HepG2 (cell line): Measurements from ENCODE around the gene SEPTIN3.
A peak's percentile ranks its signal among the peaks of the same experiment; 100 is the strongest.

Source experiments
- EHMT2 ChIP-seq: fragments of 200-600 bp; sonication (generic); IDR thresholded peaks from 2 replicates; pipeline ENCODE4 v1.7.0; 2017; ENCODE audit warnings: antibody characterized with exemption, low read depth, low read length, borderline replicate concordance
- ELF4 ChIP-seq: sonication (generic); formaldehyde crosslinking; IDR thresholded peaks from 2 replicates; pipeline ENCODE4 v1.5.0; 2020; ENCODE audit warnings: missing genetic modification reagents, mild to moderate bottlenecking, moderate library complexity, borderline replicate concordance
- HNF4G ChIP-seq, 2 experiments: sonication (generic) in 1 of 2; formaldehyde crosslinking in 1 of 2; IDR thresholded peaks; 2 replicates each; pipeline versions ENCODE4 v1.4.0 to v1.6.1; 2011 to 2020; ENCODE audit warnings: borderline replicate concordance in 2 of 2, low read depth in 2 of 2, mild to moderate bottlenecking in 2 of 2, low read length in 1 of 2, missing genetic modification reagents in 1 of 2, moderate library complexity in 1 of 2
- KDM1A ChIP-seq: IDR thresholded peaks from 2 replicates; pipeline ENCODE4 v1.6.1; 2016; ENCODE audit warnings: missing compliant biosample characterization
- POLR2A ChIP-seq, 2 experiments: IDR thresholded peaks; 2 replicates each; pipeline ENCODE4 v1.6.1; 2011; ENCODE audit warnings: low read depth in 2 of 2, low read length in 2 of 2, mild to moderate bottlenecking in 1 of 2, moderate library complexity in 1 of 2; ENCODE audit not compliant: insufficient read depth in 1 of 2
- YY1 ChIP-seq: IDR thresholded peaks from 2 replicates; pipeline ENCODE4 v1.6.1; 2011; ENCODE audit warnings: low read length, low read depth, moderate library complexity, mild to moderate bottlenecking; ENCODE audit not compliant: insufficient read depth, insufficient replicate concordance
- ZSCAN22 ChIP-seq: sonication (generic); formaldehyde crosslinking; IDR thresholded peaks from 2 replicates; pipeline ENCODE4 v1.4.0; 2020; ENCODE audit warnings: mild to moderate bottlenecking, missing genetic modification reagents
- TF ChIP-seq, protein P1 (sequence below): sonication (generic); formaldehyde crosslinking; IDR thresholded peaks from 2 replicates; pipeline ENCODE4 v1.4.0; 2020; ENCODE audit warnings: mild to moderate bottlenecking, missing genetic modification reagents, borderline replicate concordance
- TF ChIP-seq, protein P2 (sequence below): sonication (generic); formaldehyde crosslinking; IDR thresholded peaks from 2 replicates; pipeline ENCODE4 v1.5.0; 2020; ENCODE audit warnings: mild to moderate bottlenecking, missing genetic modification reagents, moderate library complexity
- TF ChIP-seq, protein P3 (sequence below): sonication (generic); formaldehyde crosslinking; IDR thresholded peaks from 2 replicates; pipeline ENCODE4 v1.4.0; 2020; ENCODE audit warnings: missing genetic modification reagents, borderline replicate concordance

DNA sequence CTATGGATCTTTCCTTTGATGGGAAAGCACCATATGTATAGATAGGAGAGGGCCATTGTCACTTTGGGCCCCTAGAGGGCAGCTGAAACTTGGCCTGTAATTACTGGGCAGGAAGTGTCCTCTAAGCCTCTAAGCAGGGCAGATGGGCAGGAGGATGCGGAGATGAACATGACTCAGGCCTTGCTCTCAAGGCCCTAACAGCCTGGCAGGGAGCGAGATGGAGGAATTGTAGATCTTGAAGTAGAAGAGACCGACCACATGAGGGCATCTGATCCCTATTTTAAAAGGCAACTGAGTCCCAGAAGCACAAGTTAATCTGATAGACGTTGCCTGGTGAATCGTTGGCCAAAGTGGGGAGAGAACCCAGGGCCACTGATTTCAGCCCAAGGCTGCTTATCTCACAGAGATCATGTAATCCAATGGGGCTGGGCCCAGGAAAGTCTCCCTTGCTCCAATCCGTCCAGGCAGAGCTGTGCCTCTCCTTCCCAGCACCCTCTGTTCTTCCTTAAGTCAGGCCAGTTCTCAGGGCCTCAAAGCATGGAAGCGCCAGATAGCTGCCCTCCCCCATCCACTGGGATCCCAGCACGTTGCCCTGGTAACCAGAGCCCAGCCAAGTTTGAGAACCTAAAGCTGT is 2.5 kb upstream of the SEPTIN3 start:
- TF ChIP-seq POLR2A (IDR thresholded peaks at IDR 0.05; ENCODE audit: insufficient read depth in 1 of 2, low read depth in 2 of 2, low read length in 2 of 2): no peak
- no peak for TF ChIP-seq HNF4G (IDR thresholded peaks at IDR 0.05; ENCODE audit: borderline replicate concordance, low read depth, low read length)
- TF ChIP-seq HNF4G (CRISPR knock-in tag; IDR thresholded peaks at IDR 0.05; ENCODE audit: borderline replicate concordance, low read depth): no peak
- no peak for TF ChIP-seq YY1
- TF ChIP-seq EHMT2: no peak
- TF ChIP-seq, protein P1, sequence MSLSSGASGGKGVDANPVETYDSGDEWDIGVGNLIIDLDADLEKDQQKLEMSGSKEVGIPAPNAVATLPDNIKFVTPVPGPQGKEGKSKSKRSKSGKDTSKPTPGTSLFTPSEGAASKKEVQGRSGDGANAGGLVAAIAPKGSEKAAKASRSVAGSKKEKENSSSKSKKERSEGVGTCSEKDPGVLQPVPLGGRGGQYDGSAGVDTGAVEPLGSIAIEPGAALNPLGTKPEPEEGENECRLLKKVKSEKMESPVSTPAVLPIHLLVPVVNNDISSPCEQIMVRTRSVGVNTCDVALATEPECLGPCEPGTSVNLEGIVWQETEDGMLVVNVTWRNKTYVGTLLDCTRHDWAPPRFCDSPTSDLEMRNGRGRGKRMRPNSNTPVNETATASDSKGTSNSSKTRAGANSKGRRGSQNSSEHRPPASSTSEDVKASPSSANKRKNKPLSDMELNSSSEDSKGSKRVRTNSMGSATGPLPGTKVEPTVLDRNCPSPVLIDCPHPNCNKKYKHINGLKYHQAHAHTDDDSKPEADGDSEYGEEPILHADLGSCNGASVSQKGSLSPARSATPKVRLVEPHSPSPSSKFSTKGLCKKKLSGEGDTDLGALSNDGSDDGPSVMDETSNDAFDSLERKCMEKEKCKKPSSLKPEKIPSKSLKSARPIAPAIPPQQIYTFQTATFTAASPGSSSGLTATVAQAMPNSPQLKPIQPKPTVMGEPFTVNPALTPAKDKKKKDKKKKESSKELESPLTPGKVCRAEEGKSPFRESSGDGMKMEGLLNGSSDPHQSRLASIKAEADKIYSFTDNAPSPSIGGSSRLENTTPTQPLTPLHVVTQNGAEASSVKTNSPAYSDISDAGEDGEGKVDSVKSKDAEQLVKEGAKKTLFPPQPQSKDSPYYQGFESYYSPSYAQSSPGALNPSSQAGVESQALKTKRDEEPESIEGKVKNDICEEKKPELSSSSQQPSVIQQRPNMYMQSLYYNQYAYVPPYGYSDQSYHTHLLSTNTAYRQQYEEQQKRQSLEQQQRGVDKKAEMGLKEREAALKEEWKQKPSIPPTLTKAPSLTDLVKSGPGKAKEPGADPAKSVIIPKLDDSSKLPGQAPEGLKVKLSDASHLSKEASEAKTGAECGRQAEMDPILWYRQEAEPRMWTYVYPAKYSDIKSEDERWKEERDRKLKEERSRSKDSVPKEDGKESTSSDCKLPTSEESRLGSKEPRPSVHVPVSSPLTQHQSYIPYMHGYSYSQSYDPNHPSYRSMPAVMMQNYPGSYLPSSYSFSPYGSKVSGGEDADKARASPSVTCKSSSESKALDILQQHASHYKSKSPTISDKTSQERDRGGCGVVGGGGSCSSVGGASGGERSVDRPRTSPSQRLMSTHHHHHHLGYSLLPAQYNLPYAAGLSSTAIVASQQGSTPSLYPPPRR (CRISPR knock-in tag): no peak
- TF ChIP-seq, protein P2, sequence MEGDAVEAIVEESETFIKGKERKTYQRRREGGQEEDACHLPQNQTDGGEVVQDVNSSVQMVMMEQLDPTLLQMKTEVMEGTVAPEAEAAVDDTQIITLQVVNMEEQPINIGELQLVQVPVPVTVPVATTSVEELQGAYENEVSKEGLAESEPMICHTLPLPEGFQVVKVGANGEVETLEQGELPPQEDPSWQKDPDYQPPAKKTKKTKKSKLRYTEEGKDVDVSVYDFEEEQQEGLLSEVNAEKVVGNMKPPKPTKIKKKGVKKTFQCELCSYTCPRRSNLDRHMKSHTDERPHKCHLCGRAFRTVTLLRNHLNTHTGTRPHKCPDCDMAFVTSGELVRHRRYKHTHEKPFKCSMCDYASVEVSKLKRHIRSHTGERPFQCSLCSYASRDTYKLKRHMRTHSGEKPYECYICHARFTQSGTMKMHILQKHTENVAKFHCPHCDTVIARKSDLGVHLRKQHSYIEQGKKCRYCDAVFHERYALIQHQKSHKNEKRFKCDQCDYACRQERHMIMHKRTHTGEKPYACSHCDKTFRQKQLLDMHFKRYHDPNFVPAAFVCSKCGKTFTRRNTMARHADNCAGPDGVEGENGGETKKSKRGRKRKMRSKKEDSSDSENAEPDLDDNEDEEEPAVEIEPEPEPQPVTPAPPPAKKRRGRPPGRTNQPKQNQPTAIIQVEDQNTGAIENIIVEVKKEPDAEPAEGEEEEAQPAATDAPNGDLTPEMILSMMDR (CRISPR knock-in tag): peak; percentile 78
- TF ChIP-seq, protein P3, sequence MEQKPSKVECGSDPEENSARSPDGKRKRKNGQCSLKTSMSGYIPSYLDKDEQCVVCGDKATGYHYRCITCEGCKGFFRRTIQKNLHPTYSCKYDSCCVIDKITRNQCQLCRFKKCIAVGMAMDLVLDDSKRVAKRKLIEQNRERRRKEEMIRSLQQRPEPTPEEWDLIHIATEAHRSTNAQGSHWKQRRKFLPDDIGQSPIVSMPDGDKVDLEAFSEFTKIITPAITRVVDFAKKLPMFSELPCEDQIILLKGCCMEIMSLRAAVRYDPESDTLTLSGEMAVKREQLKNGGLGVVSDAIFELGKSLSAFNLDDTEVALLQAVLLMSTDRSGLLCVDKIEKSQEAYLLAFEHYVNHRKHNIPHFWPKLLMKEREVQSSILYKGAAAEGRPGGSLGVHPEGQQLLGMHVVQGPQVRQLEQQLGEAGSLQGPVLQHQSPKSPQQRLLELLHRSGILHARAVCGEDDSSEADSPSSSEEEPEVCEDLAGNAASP (CRISPR knock-in tag): no peak
- TF ChIP-seq ELF4 (CRISPR knock-in tag): no peak
- TF ChIP-seq ZSCAN22 (CRISPR knock-in tag): no peak
- no peak for TF ChIP-seq KDM1A
